HG02571 (cell line): ENCODE measurements around the gene RRBP1.

Experiments used
- ATAC-seq: cut with Tn5 transposase; IDR thresholded peaks from one replicate; pipeline ENCODE4 v1.9.1; 2021; ENCODE audit warnings: mild to moderate bottlenecking, moderate library complexity; ENCODE audit not compliant: unreplicated experiment

The RRBP1 gene

DNA sequence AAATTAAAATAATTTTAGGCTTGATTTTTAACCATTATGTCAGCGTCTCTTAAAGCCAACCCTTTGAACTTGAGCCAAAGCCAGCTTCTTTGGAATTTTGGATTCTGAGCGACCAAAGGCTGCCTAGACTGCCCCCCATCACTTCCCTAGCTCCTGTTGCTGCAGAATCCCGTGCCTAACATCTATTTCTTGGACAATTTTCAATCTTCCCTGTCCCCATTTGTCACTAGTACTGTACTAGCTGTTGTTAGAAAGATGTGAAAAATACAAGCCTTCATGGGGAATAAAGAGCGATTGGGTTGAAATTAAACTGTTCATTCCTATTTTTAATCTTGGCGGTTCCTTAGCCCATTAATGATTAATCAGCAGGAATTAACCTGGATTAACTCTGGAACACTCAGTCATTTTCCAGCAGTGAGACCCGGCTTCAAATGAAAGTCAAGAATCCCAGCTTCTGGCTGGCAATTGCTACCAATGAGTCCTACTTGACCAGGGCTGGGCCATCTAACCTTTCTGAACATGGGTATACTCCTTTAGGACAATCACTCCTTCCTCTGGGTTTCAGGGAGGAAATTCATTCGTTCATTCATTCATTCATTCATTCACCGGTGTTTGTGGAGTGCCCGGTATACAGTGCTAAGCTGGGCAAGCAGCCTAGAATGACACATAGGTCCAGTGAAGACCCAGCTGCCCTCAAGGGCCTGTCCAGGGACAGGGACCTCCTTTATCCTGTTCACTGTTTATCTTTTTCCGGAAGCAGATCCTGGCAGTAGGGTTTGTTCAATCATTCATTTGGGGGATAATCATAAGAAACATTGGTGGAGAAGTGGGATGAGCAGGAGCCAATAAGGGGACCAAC, 1.4 kb upstream of the RRBP1 start:
- ATAC-seq = no peak

DNA sequence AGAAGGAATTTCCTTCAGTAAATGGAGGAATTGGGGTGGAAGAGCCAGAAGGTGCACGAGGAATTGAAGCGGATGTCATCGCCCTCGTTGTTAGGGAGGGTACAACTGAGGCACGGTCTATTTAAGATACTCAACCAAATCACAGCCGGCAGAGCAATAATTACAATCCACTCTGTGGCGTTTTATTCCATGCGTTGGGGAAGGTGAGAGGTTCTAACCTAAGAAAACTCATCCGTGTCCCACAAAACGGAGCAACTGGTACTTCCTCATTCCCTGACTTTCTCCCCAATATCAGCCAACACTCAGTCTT, 802 bp upstream of the RRBP1 start:
- ATAC-seq = no peak

DNA sequence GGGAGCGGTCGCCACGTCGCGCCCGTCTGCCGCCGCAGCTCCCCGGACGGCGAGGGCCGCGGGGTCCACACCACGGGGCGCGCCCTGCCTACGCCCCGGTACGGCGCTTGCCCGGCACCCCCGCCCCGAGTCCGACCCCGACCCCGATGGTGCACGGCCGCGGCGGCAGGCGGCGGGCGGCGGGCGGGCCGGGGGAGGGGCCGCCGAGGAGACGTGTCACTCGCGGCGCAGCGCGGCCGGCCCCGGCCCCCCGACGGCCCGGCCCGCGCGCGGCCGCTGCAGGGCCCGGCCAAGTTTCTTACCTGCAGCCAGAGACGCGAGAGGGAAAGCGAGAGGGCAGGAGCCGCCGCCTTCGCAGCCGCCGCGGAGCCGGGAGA, 328 bp downstream of the RRBP1 start:
- peak; percentile 14 for ATAC-seq

DNA sequence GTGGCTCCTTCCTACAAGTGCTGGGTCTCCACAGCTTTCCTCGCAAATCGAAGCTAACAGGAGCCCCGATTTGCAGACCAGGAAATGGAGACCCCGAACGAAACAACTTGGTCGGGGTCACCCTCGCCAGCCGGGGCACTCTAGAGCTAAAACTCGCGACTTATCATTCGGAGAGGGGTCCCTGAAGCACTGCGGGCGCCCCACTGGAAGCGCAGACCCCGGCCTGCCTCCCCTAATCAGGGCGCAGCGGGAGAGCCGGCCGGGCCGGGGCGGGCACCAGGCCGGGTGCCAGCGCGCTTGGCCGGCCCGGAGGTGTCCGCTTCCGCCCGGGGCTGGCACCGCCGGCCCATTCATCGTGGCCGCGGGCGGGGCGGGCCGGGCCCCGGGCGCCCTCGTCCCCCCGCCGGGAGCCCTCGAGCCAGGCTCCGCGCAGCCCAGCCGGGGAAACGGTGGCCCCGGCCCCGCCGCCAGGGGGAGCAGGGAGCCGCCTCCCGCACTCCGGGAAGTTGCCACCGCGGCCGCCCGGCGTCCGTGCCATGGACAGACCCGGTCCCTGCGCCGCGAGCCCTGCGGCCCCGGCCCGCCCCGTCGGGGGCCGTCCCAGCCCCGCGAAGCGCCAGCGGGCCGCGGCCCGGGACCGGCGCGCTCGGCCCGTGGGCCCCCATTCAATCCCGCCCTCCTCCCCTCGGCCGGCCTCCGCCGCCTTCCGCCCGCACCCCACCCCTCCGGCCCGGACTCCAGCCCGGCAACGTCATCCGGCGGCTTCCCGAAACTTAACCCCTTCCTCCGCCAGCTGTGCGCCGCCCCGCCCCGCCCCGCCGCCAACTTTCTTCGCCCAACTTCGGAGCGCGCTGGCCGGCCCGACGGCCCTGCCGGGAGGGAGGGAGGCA, 961 bp downstream of the RRBP1 start:
- peak; percentile 40 for ATAC-seq

DNA sequence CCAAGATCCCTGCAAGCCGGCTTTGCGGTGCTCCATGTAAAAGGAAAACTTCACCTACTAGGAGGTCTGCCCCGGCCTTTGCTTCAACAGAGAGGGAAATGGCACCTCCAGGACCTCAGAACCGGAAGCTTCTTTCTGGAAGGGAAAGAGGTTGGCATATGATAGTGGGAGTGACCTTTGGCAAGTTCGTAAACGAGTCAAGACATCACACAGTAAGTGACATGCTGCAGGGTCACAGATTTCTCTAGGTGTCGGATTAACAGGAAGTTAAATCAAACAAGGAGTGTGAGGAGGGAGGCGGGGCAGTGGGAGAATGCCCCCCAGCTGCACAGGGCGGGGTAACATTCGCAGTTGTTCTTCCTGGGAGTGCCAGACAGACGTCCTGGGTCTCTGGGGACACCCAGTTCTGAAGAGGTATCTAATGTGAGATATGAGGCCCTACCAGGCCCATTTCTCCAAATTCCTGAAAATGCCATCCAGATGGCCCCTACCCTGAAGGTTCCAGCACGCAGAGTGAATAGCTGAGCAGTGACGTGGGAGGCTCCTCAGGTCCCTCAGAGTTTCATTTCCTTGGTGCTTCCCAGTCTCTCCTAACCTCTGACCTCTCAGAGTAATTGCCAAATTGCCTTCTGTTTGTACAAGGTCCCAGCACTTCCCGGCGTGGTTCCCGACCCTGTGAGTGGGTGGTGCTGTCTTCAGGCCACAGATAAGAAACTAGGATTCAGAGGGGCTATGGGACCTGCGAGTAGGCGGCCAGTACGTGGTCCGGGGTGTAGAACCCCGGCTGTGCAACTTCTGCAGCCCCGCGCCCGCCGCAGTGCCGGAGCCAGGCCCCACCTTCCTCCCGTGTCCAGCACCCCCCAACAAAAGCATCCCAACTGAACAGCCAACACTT, 1.9 kb downstream of the RRBP1 start:
- ATAC-seq = no peak

DNA sequence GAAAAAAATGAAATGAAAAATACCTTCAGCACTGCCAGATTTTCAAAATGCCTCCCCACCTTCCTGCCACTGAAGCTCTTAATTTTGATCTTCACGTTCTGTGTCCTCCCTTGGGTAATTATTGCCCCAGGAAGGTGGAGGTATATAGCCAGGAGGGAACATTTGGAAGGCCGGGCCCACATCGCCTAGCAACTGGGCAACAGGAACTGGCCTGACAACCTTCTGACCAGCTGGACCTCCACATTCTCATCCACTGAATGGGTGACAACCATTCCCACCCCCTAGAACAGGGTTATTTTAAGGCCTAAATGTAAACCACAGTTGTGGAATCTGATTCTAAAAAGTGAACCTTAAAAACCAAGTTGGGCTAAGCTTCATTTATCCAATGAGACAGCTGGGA, 3.2 kb downstream of the RRBP1 start:
- no peak for ATAC-seq

DNA sequence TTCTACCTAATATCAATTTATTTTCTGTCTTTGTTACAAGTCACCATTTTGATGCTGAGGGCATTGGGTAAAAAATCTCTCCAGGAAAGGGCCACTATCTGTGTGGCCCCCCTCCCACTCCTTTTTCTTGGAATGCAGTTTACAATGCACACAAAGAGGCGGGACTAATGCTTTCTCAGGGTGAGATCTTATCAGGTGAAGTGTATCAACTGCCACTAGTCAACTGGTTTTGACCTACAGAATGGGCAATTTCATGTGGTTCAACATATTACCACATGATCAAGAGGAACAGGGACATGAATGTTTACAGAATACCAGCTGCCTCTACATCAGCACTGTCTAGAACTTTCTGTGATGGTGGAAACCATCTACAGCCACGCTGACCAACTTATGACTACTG, 3.7 kb downstream of the RRBP1 start:
- no peak for ATAC-seq

DNA sequence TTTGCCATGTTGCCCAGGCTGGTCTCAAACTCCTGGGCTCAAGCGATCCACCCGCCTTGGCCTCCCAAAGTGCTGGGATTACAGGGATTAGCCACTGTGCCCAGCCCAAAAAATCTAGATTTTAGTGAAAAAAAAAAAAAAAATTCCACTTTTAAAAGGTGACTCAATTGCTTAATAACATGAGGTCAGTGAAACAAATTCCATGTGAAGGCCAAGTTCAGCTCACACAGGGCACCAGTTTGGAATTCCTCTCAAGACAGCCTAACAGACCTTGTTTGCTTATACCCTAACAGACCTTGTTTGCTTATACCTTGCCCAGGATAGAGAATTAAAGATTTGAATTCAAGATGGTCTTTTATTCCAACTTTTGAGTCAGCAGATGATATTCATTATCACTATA, 5.1 kb downstream of the RRBP1 start:
- ATAC-seq = no peak

DNA sequence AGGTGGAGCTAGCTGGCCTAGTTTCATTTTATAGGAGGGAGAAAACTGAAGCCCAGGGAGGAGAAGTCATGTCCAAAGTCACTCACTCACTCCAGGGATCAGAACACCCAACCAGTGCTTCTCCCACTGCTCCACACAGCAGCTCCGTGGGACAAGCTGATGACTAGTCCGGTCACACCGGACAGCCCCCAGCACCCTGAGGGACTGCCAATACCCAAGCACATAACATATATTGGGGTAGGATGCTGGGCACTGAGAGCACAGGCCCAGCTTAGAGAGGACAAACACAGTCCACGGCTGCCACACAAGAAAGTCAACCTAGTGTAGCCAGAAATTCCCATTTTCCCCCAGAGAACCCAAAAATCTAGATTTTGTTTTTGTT, 5.7 kb downstream of the RRBP1 start:
- ATAC-seq = no peak

DNA sequence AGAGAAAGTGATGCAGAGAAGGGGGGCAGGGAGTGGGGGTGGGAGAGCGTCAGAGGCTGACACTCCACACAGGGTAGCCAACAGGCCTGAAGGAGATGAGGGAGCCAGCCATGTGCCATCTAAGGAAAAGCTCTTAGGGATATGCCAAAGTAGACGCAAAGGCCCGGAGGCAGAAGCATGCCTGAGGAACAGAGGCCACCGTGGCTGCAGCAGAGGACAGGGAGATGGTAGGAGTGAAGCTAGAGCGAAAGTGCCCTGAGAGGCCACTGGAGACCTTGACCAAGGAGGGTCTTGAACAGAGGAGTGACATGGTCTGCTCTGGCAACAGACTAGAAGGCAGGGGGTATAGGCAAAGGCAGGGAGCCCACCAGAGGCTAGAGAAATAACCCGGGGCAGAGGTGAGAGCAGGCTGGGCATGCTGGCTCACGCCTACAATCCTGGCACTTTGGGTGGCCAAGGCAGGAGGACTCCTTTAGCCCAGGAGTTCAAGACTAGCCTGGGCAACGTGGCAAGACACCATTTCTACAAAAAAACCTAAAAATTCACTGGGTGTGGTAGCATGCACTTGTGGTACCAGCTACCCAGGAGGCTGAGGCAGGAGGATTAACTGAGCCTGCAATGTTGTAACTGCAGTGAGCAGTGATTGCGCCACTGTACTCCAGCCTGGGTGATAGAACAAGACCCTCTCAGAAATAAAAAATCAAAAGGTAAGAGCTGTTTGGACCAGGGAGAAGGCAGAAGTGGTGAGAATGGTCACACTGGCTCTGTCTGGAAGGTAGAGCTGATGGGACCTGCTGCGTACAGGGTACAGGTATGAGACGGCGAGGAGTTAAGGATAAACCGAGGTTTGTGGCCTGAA, 6.3 kb downstream of the RRBP1 start:
- ATAC-seq = no peak

DNA sequence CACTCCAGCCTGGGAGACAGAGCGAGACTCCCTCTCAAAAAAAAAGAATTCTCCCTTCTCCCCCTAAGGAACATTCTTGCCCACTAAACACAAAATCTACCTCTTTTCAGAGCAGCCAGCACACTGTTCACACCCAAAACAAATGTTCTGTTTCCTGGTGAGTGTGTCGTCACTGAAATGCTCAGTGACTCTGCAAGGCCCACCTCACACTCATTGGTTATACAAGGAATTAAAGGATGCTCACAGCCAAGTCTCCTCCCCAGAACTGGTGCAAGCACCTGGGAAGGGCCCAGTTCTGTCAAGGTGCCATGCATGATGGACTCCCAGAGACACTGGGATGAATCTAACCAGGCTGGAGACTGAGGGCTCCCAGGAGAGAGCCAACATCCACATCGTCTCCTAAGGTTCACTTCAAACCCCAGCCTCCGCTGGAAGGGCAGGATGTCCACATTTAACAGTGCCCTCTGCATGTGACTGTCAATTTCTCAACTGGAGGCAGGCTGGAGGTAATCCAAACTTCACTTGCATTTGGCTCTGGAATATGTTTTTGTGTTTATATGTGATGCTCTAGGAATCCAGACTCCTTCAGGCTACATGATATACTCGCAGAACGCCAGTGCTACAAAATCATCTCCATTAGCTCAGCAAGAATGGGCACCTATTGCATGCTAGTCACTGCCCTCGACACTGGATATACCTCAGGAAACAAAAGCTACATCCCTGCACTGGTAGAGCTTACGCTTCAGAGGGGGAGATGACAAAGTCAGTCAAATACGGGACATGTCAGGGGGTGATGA, 7.1 kb downstream of the RRBP1 start:
- no peak for ATAC-seq

DNA sequence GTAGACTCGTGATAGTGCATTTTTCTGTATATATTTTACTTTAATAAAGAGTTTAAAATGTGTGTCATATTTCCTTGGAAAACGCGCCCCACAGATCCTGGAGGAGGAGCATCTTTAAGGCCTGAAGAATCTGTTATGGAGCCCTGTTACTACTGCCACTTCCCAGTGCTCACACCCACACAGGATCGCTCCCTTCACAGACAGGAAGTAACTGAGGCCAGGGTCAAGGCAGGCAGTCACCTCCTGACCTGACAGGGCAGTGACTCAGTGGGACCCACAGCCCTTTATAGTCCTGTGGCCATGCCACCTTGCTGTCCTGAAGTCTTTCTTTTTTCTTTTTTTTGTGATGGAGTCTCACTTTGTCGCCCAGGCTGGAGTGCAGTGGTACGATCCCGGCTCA, 9.0 kb downstream of the RRBP1 start:
- no peak for ATAC-seq

DNA sequence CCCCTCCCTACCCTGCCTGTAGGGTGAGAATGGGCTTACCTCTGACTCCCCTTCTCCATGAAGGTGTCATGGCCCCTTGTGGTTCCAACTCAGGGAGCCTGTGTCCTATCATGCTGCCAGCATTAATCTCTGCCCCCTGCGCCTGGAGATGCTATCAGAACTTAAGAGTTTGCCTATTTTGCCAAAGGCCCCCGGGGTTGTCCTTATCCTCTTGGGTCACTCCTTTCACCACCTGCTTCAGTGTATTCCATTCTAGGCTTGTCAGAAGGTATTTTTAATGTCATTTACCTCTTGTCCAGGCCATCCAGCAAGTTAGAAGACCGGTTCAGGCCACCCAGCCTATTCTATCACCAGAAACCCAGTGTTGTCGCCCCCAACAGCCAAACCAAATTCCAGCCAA, 10.5 kb downstream of the RRBP1 start:
- no peak for ATAC-seq

DNA sequence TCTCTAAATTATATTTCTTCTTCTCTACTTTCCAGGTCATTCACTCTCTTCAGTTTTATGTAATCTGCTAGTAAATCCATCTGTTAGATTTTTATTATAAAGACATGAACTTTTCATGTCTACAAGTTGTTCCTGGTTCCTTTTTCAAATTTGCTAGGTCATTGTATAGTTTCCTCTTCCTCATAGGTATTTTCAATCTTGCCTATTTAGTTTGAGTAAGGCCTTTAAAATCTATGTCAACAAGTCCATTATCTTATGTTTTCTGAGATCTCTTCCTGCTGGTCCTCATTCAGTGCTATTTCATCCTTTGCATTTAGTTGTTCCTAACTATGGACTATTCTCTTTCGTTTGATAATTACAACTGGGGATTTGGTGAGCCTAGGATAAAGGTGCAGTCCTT, 11.0 kb downstream of the RRBP1 start:
- no peak for ATAC-seq

DNA sequence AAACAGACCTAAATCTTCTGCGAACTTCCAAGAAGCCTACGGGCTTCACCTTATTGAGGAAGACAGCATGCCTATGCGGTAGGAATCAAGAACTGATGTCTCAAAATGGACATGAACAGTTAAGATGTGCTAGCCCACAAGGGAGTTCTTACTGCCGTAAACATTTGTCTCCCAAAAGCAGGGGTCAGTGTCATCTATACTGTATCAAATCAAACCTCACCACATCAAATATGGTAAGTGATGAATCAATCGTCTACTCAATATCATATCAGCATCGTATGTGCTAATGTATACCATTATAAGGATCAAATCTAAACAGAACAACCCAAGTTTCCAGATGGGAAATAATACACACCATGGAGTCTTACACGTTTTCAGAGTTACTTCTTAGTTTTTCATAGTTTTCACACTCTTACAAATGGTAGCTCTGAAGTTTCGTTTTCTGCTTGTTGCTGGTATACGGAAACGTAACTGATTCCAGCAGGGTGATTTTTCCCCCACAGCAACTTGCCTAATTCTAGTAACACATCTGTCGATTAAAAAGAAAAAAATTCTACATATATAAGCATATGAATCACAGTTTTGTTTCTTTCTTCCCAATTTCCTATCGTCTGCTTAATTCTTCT, 12.6 kb downstream of the RRBP1 start:
- no peak for ATAC-seq

DNA sequence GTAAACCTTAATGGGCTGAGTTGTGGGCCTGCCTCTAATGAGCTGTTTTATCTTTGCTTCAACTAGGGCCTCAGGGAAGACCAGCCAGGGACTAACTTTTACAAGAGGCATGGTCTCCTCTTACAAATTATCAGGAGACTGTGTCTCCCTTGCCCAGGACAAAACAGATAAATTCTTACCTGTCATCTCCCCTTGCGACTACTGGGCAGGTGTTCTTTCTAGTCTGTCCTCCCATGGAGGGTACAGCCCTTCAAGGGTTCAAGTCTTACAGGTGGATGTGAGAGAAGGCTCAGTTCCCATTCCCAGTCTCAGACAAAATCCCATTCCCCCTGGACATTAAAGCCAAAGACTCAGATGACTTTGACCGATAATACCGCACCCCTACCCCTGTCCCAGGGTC, 13.6 kb downstream of the RRBP1 start:
- ATAC-seq = no peak

DNA sequence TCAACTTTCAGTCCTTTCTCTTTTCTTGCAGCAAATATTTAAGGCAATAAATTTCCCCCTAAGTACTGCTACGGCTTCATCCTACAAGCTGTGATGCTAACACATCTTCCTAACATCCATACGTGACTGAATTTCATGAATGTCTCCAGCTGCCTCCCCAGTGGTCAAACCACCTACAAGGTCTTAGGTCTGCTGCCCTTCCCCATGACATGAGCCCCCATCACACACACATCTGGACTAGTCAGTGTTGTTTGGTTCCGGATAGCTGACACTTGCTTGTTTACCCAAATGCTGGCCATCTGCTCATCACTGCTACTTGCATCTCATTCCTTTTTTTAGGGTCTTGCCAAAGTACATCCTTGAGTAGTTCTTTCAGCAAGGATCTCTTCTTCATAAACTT, 14.6 kb downstream of the RRBP1 start:
- ATAC-seq = no peak

DNA sequence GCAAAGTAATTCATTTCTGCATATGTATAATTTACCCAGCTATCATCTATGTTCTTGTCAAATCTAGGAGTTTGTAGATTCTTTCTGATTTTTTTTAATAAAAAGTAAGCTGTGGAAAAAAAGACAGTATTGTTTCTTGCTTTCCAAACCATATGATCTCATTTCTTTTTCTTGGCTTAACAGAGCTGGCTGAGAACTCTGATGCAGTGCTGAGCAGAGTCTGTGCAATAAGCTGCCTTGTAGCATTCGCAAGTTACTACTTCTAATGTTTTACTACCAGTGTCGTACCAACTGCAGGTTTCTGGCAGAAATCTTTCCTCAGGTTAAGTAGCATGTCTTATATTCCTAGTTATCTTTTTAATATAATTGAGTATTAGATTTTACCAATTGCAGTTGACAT, 15.6 kb downstream of the RRBP1 start:
- no peak for ATAC-seq

DNA sequence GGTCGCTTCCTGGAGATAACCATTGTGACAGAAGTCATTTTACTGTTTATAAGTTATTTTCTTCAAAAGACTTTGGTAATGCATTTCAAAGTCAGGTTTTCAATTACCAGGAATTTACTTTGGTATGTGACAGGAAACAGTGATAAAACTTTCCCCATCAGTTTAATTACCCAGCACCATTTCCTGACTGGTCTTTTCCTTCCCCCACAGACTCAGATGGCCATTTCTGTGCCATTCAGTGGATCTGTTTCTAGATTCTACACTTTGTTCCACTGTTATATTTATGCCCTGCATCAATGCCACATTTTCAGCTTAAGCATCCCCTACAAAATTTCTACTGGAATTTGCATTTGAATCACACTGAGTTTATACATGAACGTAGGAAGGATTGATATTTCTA, 16.3 kb downstream of the RRBP1 start:
- ATAC-seq = no peak
